GM15510 (cell line): ENCODE measurements around the gene THG1L.

Experiments used
- POLR2A ChIP-seq: IDR thresholded peaks from 3 replicates; pipeline ENCODE4 v1.6.1; 2011; ENCODE audit warnings: borderline replicate concordance; ENCODE audit not compliant: insufficient read length; ENCODE audit errors: extremely low read depth

THG1L gene

DNA sequence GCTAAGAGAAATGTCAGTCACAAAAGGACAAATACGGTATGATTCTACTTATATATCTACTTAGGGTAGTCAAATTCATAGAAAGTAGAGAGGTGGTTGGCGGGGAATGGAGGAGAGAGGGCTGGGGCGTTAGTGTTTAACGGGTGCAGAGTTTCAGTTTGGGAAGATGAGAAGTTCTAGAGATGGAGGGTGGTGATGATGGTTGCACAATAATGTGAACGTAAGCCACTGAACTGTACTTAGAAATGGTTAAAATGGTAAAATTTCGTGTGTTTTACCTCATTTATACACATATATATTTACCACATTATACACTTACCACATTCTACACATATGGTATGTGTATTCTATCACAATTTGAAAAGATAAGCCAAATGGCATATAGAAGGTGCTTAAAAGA, 48.0 kb downstream of the THG1L start:
- no peak for TF ChIP-seq POLR2A

DNA sequence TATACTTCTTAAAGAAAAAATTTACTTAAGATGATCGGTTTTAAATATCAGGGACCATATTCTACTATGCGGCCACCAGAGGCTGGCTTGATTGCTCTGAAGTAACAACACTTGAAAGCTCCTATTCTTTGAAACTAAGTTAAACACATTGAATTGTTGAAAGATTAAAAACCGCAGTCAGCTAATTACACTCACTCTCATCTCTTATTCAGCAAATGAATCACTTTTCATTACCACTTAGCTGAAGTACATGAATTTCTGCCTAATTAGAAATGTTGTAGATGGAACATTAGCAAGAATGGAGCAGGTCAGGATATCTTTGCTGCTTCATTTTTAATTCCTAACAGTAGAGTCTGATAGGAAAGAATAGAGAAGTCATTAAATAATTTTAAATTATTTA, 54.6 kb downstream of the THG1L start:
- TF ChIP-seq POLR2A = no peak
